Liver (tissue), 3 donors: ENCODE results near the gene DES.

Experiments
- ATF3 ChIP-seq: IDR thresholded peaks from 2 replicates; pipeline ENCODE4 v1.6.1; 2016; ENCODE audit warnings: antibody characterized with exemption
- CTCF ChIP-seq: fragments of 150-350 bp; IDR thresholded peaks from 2 replicates; pipeline ENCODE4 v1.5.1; 2017; ENCODE audit warnings: improper control_type of control experiment, low read depth, low read length; ENCODE audit not compliant: missing input control
- GABPA ChIP-seq, 2 donors: IDR thresholded peaks in 1 of 2; conservative IDR thresholded peaks in 1 of 2; 2 replicates each; pipeline ENCODE4 v1.6.1; 2016; ENCODE audit warnings: antibody characterized with exemption in 2 of 2, mild to moderate bottlenecking in 1 of 2, moderate library complexity in 1 of 2
- HNF4G ChIP-seq: IDR thresholded peaks from 2 replicates; pipeline ENCODE4 v1.6.1; 2016; ENCODE audit warnings: antibody characterized with exemption
- JUND ChIP-seq, 2 donors: IDR thresholded peaks; 2 replicates each; pipeline ENCODE4 v1.6.1; 2016; ENCODE audit warnings: antibody characterized with exemption in 2 of 2
- MAX ChIP-seq: IDR thresholded peaks from 2 replicates; pipeline ENCODE4 v1.6.1; 2016; ENCODE audit warnings: antibody characterized with exemption
- RAD21 ChIP-seq, 2 donors: IDR thresholded peaks; 2 replicates each; pipeline ENCODE4 v1.6.1; 2016; ENCODE audit warnings: antibody characterized with exemption in 2 of 2, mild to moderate bottlenecking in 2 of 2
- REST ChIP-seq: IDR thresholded peaks from 2 replicates; pipeline ENCODE4 v1.6.1; 2016; ENCODE audit warnings: antibody characterized with exemption, mild to moderate bottlenecking
- SP1 ChIP-seq: IDR thresholded peaks from 2 replicates; pipeline ENCODE4 v1.6.1; 2018; ENCODE audit warnings: antibody characterized with exemption, mild to moderate bottlenecking
- TAF1 ChIP-seq: conservative IDR thresholded peaks from 2 replicates; pipeline ENCODE4 v1.6.1; 2016; ENCODE audit warnings: antibody characterized with exemption, mild to moderate bottlenecking
- YY1 ChIP-seq: IDR thresholded peaks from 2 replicates; pipeline ENCODE4 v1.6.1; 2016; ENCODE audit warnings: antibody characterized with exemption, mild to moderate bottlenecking
- ZBTB33 ChIP-seq: IDR thresholded peaks from 2 replicates; pipeline ENCODE4 v1.6.1; 2016; ENCODE audit warnings: antibody characterized with exemption
- donor health status: healthy.
- donor health status: healthy.

- TF ChIP-seq CTCF, result no peak
- TF ChIP-seq SP1, result no peak
- TF ChIP-seq REST, result no peak
- no peak for TF ChIP-seq ATF3
- no peak for TF ChIP-seq MAX
- no peak for TF ChIP-seq RAD21 (IDR thresholded peaks at IDR 0.05)
- TF ChIP-seq JUND (IDR thresholded peaks at IDR 0.05), result no peak
- TF ChIP-seq ZBTB33, result no peak
- TF ChIP-seq YY1, result no peak
- TF ChIP-seq GABPA (IDR thresholded peaks at IDR 0.05 in 1 of 2, conservative IDR thresholded peaks at IDR 0.05 in 1 of 2), result no peak
- no peak for TF ChIP-seq TAF1
- TF ChIP-seq HNF4G, result no peak
Observed at GRCh38 chr2:219439506-219439905, 21.3 kb downstream of the DES start.
